ENCODE measurements around the gene TET3.

- TF ChIP-seq TAF1 (IDR thresholded peaks at IDR 0.05; ENCODE audit: borderline replicate concordance, low read depth, low read length) (no peak), POLR2A (IDR thresholded peaks at IDR 0.05; ENCODE audit: low read depth, low read length) (no peak), POLR2AphosphoS5 (IDR thresholded peaks at IDR 0.05; ENCODE audit: low read depth, low read length) (no peak)
Measured at GRCh38 chr2:73961274-73961673, 23.4 kb upstream of the TET3 start.
